ENCODE results near the gene SLC9A8. TPM values are rescaled to one million over a fixed set of nuclear protein-coding genes. Genes with fewer than 3 reads are reported as not detected.

Gene SLC9A8
- total and polyA plus RNA-seq, 9 of the 15 experiments (the other 6 are each of a cell fraction or from before 2014, with no cell fraction given) = 0.56 to 9.7 (median 5.0) TPM

- CTCF ChIA-PET (ENCODE audit: low intra/inter-chr PET ratio) = no interaction called here
- intact Hi-C loops (cut with micrococcal nuclease) = no loop called here
- H3K27me3 ChIP-seq (ENCODE audit: control insufficient read depth in 2 of 2, insufficient read depth in 2 of 2, low read length in 2 of 2) = no peaks in the 10 kb centered on the region
- TF ChIP-seq MEF2D (tag; conservative IDR thresholded peaks at IDR 0.05; ENCODE audit: low read depth) = no peak
- TF ChIP-seq ZNF407 (IDR thresholded peaks at IDR 0.05; ENCODE audit: low read depth) = no peak
- no peak for TF ChIP-seq L3MBTL2 (IDR thresholded peaks at IDR 0.05)
- TF ChIP-seq HMG20B (CRISPR knock-in tag; IDR thresholded peaks at IDR 0.05) = no peak
- no peak for TF ChIP-seq SMARCC2 (IDR thresholded peaks at IDR 0.05; ENCODE audit: low read depth)
- TF ChIP-seq ARNT (IDR thresholded peaks at IDR 0.05) = no peak
- no peak for TF ChIP-seq ZNF277 (CRISPR knock-in tag; IDR thresholded peaks at IDR 0.05; ENCODE audit: borderline replicate concordance)
- TF ChIP-seq ZNF41 (CRISPR knock-in tag; conservative IDR thresholded peaks at IDR 0.05) = no peak
- TF ChIP-seq TBL1XR1 (IDR thresholded peaks at IDR 0.05; ENCODE audit: low read length in 2 of 2) = no peak
- TF ChIP-seq ZNF449 (CRISPR knock-in tag; IDR thresholded peaks at IDR 0.05) = no peak
- no peak for TF ChIP-seq PTRF (tag; IDR thresholded peaks at IDR 0.05)
These were observed 106.8 kb downstream of the SLC9A8 start for GRCh38 chr20:49919461-49919860.

More at GRCh38 chr20:49919461-49919860, 106.8 kb downstream of the SLC9A8 start:
- Histone ChIP-seq H3K27ac (ENCODE audit: extremely low read depth, low read depth, low read length) (no peak overlapping the region), H3K4me3 (no peak overlapping the region), H3K9ac (ENCODE audit: insufficient read depth in 1 of 2, low read depth in 2 of 2, low read length in 2 of 2) (no peak overlapping the region), H3K4me1 (replicated peaks in 1 of 2; ENCODE audit: control insufficient read depth in 2 of 2, insufficient read depth in 2 of 2, low read length in 2 of 2) (peaks cover 7 to 8% of the 10 kb centered on the region in 2 experiments; a peak in 4 of 5 replicates), H4K20me1 (replicated peaks; ENCODE audit: control insufficient read depth, insufficient read depth, low read length) (peaks cover 5% of the 10 kb centered on the region; the same call in 1 of the 2 replicates), H3K79me2 (ENCODE audit: control insufficient read depth, insufficient read depth, low read length) (peaks cover 9% of the 10 kb centered on the region), H2AFZ (ENCODE audit: low read depth, low read length) (no peak overlapping the region), H3K4me2 (ENCODE audit: insufficient read depth, low read length) (no peak overlapping the region), H3K9me1 (ENCODE audit: control insufficient read depth, insufficient read depth, low read length) (no peaks in the 10 kb centered on the region), H3K36me3 (ENCODE audit: control insufficient read depth, insufficient read depth, low read length) (no peaks in the 10 kb centered on the region), H3K9me3 (replicated peaks; ENCODE audit: control insufficient read depth, insufficient read depth, low read depth, low read length) (no peaks in the 10 kb centered on the region)
- 70% methylated on average over 2 of the region's 2 CpGs for WGBS (ENCODE audit: insufficient coverage, low coverage, missing lambda C conversion rate)
- DNase-seq (ENCODE audit: extremely low read depth in 1 of 4, low spot score in 3 of 4) (no peak), FAIRE-seq (no peak), ATAC-seq (no peak)
- POLR2A ChIA-PET = no interaction called here
- BruUV-seq (replicated peaks) = no TSS peak
- in situ Hi-C loops (cut with MboI) = no loop called here

All from K562 (cell line).